ENCODE data around the gene VILL.

Gene VILL

GRCh38 chr3:37961622-37962431, 28.8 kb upstream of the VILL start:
- in situ Hi-C loops (cut with MboI; ENCODE audit: low pct_unique_long_range_greater_than_20kb, low sequenced_read_pairs, unreplicated experiment): loop anchor here (10.0 kb wide), 1 partner anchor 107 kb away; no protein-coding TSS in a partner anchor
- no peak for DNase-seq (ENCODE audit: low spot score)
- no peak for TF ChIP-seq CTCF (IDR thresholded peaks at IDR 0.05; ENCODE audit: extremely low read depth, insufficient read depth, missing control alignments)

- in situ Hi-C loops (cut with MboI; ENCODE audit: low pct_unique_long_range_greater_than_20kb, low sequenced_read_pairs, unreplicated experiment): loop anchor here (10.0 kb wide), 1 partner anchor 108 kb away; no protein-coding TSS in a partner anchor
- no peak for TF ChIP-seq CTCF (IDR thresholded peaks at IDR 0.05; ENCODE audit: extremely low read depth, insufficient read depth, missing control alignments)
- DNase-seq (ENCODE audit: low spot score): no peak
These were observed 27.6 kb upstream of the VILL start for GRCh38 chr3:37963016-37963415.

GRCh38 chr3:37963635-37964034, 27.0 kb upstream of the VILL start:
- in situ Hi-C loops (cut with MboI; ENCODE audit: low pct_unique_long_range_greater_than_20kb, low sequenced_read_pairs, unreplicated experiment): loop anchor here (10.0 kb wide), 1 partner anchor 109 kb away; no protein-coding TSS in a partner anchor
- DNase-seq (ENCODE audit: low spot score): no peak
- no peak for TF ChIP-seq CTCF (IDR thresholded peaks at IDR 0.05; ENCODE audit: extremely low read depth, insufficient read depth, missing control alignments)

GRCh38 chr3:37964146-37964545, 26.4 kb upstream of the VILL start:
- TF ChIP-seq CTCF (IDR thresholded peaks at IDR 0.05; ENCODE audit: extremely low read depth, insufficient read depth, missing control alignments): no peak
- DNase-seq (ENCODE audit: low spot score): no peak
- in situ Hi-C loops (cut with MboI; ENCODE audit: low pct_unique_long_range_greater_than_20kb, low sequenced_read_pairs, unreplicated experiment): loop anchor here (10.0 kb wide), 1 partner anchor 109 kb away; no protein-coding TSS in a partner anchor

GRCh38 chr3:37964716-37965115, 25.9 kb upstream of the VILL start:
- no peak for TF ChIP-seq CTCF (IDR thresholded peaks at IDR 0.05; ENCODE audit: extremely low read depth, insufficient read depth, missing control alignments)
- DNase-seq (ENCODE audit: low spot score): no peak
- in situ Hi-C loops (cut with MboI; ENCODE audit: low pct_unique_long_range_greater_than_20kb, low sequenced_read_pairs, unreplicated experiment): loop anchor here (10.0 kb wide), 1 partner anchor 110 kb away; no protein-coding TSS in a partner anchor

- DNase-seq (ENCODE audit: low spot score): peak; percentile 70
- in situ Hi-C loops (cut with MboI; ENCODE audit: low pct_unique_long_range_greater_than_20kb, low sequenced_read_pairs, unreplicated experiment): loop anchor here (10.0 kb wide), 1 partner anchor 113 kb away; no protein-coding TSS in a partner anchor
- TF ChIP-seq CTCF (IDR thresholded peaks at IDR 0.05; ENCODE audit: extremely low read depth, insufficient read depth, missing control alignments): peak; percentile 87
These were observed 23.2 kb upstream of the VILL start for GRCh38 chr3:37967260-37967881.

Data from GM13977 (cell line).